Pancreas (tissue), 10 donors: ENCODE measurements around the gene KDR. TPM values are rescaled to one million over a fixed set of nuclear protein-coding genes. Genes with fewer than 3 reads are reported as not detected.
A peak's percentile ranks its signal among the peaks of the same experiment; 100 is the strongest.

Experiments used
- ATAC-seq, 4 donors: fragments of 200-7000 bp; cut with Tn5 transposase; one replicate each; pipeline versions ENCODE4 v1.8.0 to v1.9.1; 2020; ENCODE audit warnings: mild to moderate bottlenecking in 4 of 4, moderate library complexity in 4 of 4
- DNase-seq, 6 donors: peaks; one replicate each; pipeline ENCODE4 v3.0.0-alpha.2; 2020
- FAIRE-seq: peaks from 2 replicates; lab custom pipeline; 2012; peaks lifted over from hg19 to GRCh38; lab: Jason Lieb, UNC
- H3K27ac ChIP-seq, 4 donors: fragments of 200-600 bp; sonication (generic); 1 replicate in 3 of 4; 2 replicates in 1 of 4; pipeline versions ENCODE4 v1.5.0 to v1.8.0; 2020
- H3K27me3 ChIP-seq, 4 donors: fragments of 200-600 bp; one replicate each; pipeline ENCODE4 v1.8.0; 2021
- H3K36me3 ChIP-seq, 3 donors: fragments of 200-600 bp; sonication (generic) in 1 of 3; one replicate each; pipeline versions ENCODE4 v1.5.0 to v1.8.0; 2020 to 2021
- H3K4me1 ChIP-seq, 3 donors: fragments of 200-600 bp; one replicate each; pipeline ENCODE4 v1.8.0; 2021
- H3K4me3 ChIP-seq, 4 donors: fragments of 200-600 bp; sonication (generic) in 2 of 4; one replicate each; pipeline versions ENCODE4 v1.5.0 to v1.8.0; 2020 to 2021
- H3K9me3 ChIP-seq, 4 donors: fragments of 200-600 bp; one replicate each; pipeline ENCODE4 v1.8.0; 2021
- WGBS, 2 donors: extraction: QIAGEN DNeasy Blood & Tissue Kit; methylation state at CpG; one replicate each; pipeline ENCODE4 v1.1.7; 2013; 5-methylcytosine and 5-hydroxymethylcytosine counted together
- intact Hi-C, 3 donors: fragments of 100-400 bp; cut with DNase I; formaldehyde crosslinking; loops; one replicate each; pipeline versions ENCODE4 v1.11.1 to v1.14.2; 2022
- polyA plus RNA-seq, 2 donors: library from polyadenylated mRNA; stranded (reverse); fragments of 200-250 nt; gene quantifications; one replicate each; pipeline ENCODE4 v1.2.3, GENCODE V29; 2013
- total RNA-seq, 6 donors: library from RNA; stranded (reverse); fragmentation: NEBNext Ultra II Directional in 4 of 6; extraction: Animal tissue kit (Norgen Biotek cat#: 25700) in 4 of 6; gene quantifications; one replicate each; pipeline versions ENCODE4 v1.2.1 to v1.2.4, GENCODE V29; 2021 to 2023
- TF ChIP-seq, protein P1 (sequence below), 4 donors: fragments of 200-600 bp; sonication (generic) in 3 of 4; IDR thresholded peaks; one replicate each; pipeline versions ENCODE4 v1.5.0 to v1.8.0; 2021; ENCODE audit warnings: antibody characterized with exemption in 4 of 4
- donor health status: healthy with polysubstance abuse.
- donor health status: DM: no; HTN: no; CAD: no; lungs with moderate emphysema.
- donor health status: DM: no; HTN: no; CAD: no.
- donor health status: control.
- donor health status: control.
- donor health status: Bipolar disorder and iron deficiency.
- donor health status: DM: yes; HTN: yes; CAD: no.
- donor health status: DM: no; HTN: no; CAD: no.
- donor health status: DM: no; HTN: no; CAD: no.
- donor health status: DM: yes; HTN: yes; CAD: no.

The KDR gene
- total RNA-seq: 1 to 10 TPM; 3.6 to 9.1 (median 4.8) TPM
- 1 to 10 TPM; 1.6 to 6.0 TPM for polyA plus RNA-seq

DNA sequence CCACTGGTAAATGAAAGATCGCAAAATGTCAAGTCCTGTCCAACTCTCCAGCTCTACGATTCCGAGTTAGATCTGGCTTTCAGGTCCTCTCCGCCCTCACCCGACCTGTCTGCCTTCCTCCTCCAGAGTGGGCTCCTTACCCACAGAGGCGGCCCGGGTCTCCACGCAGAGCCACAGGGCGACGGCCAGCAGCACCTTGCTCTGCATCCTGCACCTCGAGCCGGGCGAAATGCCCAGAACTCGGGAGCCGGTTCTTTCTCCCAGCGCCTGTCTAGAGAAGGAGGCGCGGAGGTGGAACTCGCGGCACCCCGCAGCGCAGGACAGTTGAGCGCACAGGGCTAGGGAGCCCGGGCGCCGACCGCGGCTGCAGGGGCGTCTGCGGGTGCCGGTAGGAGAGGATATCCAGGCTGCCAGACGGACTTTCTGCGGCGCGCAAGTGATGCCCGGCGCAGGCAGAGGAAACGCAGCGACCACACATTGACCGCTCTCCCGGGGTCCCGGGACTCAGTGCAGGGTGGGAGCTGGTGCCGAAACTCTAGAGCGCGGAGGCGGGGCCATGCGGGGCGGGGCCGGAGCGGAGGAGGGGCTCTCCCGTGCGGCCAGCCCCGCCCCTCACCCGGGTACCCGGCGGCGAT lies at the start of gene KDR:
Gene KDR (minus strand): TSS at position 509 of the 635 bp plus-strand sequence. CDS start 302 bp downstream, at position 207.
- TF ChIP-seq, protein P1, sequence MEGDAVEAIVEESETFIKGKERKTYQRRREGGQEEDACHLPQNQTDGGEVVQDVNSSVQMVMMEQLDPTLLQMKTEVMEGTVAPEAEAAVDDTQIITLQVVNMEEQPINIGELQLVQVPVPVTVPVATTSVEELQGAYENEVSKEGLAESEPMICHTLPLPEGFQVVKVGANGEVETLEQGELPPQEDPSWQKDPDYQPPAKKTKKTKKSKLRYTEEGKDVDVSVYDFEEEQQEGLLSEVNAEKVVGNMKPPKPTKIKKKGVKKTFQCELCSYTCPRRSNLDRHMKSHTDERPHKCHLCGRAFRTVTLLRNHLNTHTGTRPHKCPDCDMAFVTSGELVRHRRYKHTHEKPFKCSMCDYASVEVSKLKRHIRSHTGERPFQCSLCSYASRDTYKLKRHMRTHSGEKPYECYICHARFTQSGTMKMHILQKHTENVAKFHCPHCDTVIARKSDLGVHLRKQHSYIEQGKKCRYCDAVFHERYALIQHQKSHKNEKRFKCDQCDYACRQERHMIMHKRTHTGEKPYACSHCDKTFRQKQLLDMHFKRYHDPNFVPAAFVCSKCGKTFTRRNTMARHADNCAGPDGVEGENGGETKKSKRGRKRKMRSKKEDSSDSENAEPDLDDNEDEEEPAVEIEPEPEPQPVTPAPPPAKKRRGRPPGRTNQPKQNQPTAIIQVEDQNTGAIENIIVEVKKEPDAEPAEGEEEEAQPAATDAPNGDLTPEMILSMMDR (IDR thresholded peaks at IDR 0.05): no peak
- no peaks in the 10 kb centered on the region for H3K36me3 ChIP-seq
- peak within 1 kb of the TSS in 2 of 4 donors; percentile 9 to 26 for H3K4me3 ChIP-seq
- peak in 2 of 4 donors; percentile 53 to 58 for ATAC-seq
- no peaks in the 10 kb centered on the region for H3K4me1 ChIP-seq
- intact Hi-C loops: no loop called here
- DNase-seq: peak in 2 of 6 donors; percentile 50 to 57
- no peaks in the 10 kb centered on the region for H3K9me3 ChIP-seq
- no peak within 1 kb of the TSS for H3K27ac ChIP-seq
- FAIRE-seq: no peak
- WGBS, 2 donors: 1 to 2% methylated on average over 57 of the region's 57 CpGs
- H3K27me3 ChIP-seq: peaks cover 0 to 13% (median 0%) of the 10 kb centered on the region in 4 donors

DNA sequence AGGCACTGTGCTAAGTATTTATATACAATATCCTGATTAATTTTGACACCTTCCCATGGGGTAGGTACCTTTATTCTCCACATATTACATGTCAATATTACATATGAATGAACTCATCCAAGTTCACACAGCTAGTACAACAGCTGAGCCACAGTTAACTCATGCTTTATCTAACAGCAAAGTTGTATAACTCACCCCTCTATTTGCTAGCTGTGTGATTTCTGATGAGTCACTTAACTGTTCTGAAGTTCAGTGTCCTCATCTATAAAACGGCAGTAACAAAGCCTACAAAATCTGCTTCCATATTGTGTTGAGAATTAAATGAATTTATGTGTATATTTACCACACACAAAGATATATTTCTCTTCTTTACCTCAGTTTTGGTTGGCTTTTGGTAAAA lies 48.2 kb upstream of the KDR start:
- FAIRE-seq: no peak
- no peak overlapping the region for H3K4me3 ChIP-seq
- no peaks in the 10 kb centered on the region for H3K36me3 ChIP-seq
- no peak for DNase-seq
- WGBS, 2 donors: 30 to 41% methylated on average over 1 of the region's 1 CpG
- H3K27me3 ChIP-seq: no peaks in the 10 kb centered on the region
- no peak for ATAC-seq
- no peaks in the 10 kb centered on the region for H3K4me1 ChIP-seq
- TF ChIP-seq, protein P1 (IDR thresholded peaks at IDR 0.05): no peak
- intact Hi-C loops: no loop called here
- no peak overlapping the region for H3K27ac ChIP-seq
- H3K9me3 ChIP-seq: no peaks in the 10 kb centered on the region

DNA sequence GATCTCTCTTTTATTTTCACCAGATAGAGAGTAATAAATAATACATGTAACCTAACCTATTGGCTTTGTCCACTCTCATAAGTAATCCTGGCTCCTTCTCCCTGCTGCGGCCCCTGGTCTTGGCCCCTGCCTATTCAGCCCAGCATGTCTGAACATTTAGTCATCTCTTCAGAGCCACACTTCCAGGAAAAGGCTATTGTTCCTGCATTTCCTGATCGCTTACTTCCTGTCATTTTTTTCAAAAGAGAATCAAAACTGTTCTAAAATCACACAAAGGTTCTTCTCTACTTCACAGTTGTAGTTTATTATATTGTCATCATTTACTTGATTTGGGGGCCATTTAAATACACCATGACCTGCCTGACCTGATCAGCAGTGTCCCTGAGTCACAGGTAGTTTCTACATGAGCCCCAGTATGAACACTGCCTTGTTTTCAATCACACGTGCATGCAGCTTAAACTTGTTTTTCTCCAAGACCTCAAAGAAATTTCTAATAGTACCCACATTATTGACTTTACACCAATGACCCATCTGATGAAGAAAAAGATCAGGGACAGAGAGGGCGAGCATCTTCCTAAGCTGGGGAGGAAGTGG lies 47.4 kb upstream of the KDR start:
- Histone ChIP-seq H3K9me3 (no peaks in the 10 kb centered on the region), H3K36me3 (no peaks in the 10 kb centered on the region), H3K4me1 (no peaks in the 10 kb centered on the region), H3K4me3 (no peak overlapping the region), H3K27ac (no peak overlapping the region), H3K27me3 (no peaks in the 10 kb centered on the region)
- intact Hi-C loops: no loop called here
- 45 to 58% methylated on average over 4 of the region's 4 CpGs for WGBS, 2 donors
- FAIRE-seq (no peak), ATAC-seq (no peak), DNase-seq (no peak)
- TF ChIP-seq, protein P1 (IDR thresholded peaks at IDR 0.05): no peak

DNA sequence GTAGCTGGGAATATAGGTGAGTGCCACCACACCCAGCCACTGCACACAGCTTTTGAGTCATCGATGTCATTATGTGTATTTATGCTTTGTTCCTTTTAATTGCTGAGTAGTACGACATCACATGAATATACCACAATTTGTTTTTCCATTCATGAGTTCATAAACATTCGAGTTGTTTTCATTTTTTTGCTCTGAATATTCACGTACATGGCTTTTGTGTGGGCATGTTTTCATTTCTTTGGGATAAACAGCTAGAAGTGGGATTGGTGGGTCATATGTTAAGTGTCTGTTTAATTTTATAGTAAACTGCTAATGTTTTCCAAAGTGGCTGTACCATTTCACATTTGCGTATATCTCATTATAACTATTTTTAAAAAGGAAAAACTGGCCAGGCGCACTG lies 45.1 kb upstream of the KDR start:
- H3K27me3 ChIP-seq: no peaks in the 10 kb centered on the region
- DNase-seq (no peak), ATAC-seq (no peak), FAIRE-seq (no peak)
- H3K4me1 ChIP-seq: no peaks in the 10 kb centered on the region
- no peak overlapping the region for H3K4me3 ChIP-seq
- no peaks in the 10 kb centered on the region for H3K9me3 ChIP-seq
- H3K36me3 ChIP-seq: no peaks in the 10 kb centered on the region
- no peak overlapping the region for H3K27ac ChIP-seq
- 47 to 57% methylated on average over 6 of the region's 6 CpGs for WGBS, 2 donors
- TF ChIP-seq, protein P1 (IDR thresholded peaks at IDR 0.05): no peak
- intact Hi-C loops: no loop called here
